Skeletal muscle tissue (tissue), 4 donors: ENCODE measurements around the gene UBE4A. TPM values are rescaled to one million over a fixed set of nuclear protein-coding genes. Genes with fewer than 3 reads are reported as not detected.

Source experiments
- H3K27ac ChIP-seq: one replicate; pipeline ENCODE4 v1.7.0; 2013; ENCODE audit warnings: mild to moderate bottlenecking, low read depth, low read length, inconsistent platforms
- H3K27me3 ChIP-seq, 3 donors: one replicate each; pipeline ENCODE4 v1.7.0; 2013; ENCODE audit warnings: low read length in 3 of 3; ENCODE audit not compliant: control insufficient read depth in 3 of 3, insufficient read depth in 3 of 3
- H3K36me3 ChIP-seq, 3 donors: one replicate each; pipeline ENCODE4 v1.7.0; 2013; ENCODE audit warnings: low read length in 3 of 3; ENCODE audit not compliant: control insufficient read depth in 3 of 3, insufficient read depth in 3 of 3
- H3K4me1 ChIP-seq, 3 donors: one replicate each; pipeline ENCODE4 v1.7.0; 2013; ENCODE audit warnings: low read length in 3 of 3, mild to moderate bottlenecking in 3 of 3; ENCODE audit not compliant: control insufficient read depth in 3 of 3, insufficient read depth in 3 of 3
- H3K4me3 ChIP-seq, 3 donors: one replicate each; pipeline ENCODE4 v1.7.0; 2013; ENCODE audit warnings: low read length in 3 of 3
- H3K9ac ChIP-seq, 3 donors: one replicate each; pipeline ENCODE4 v1.7.0; 2013; ENCODE audit warnings: low read length in 3 of 3, mild to moderate bottlenecking in 3 of 3, moderate library complexity in 2 of 3, low read depth in 1 of 3
- H3K9me3 ChIP-seq, 3 donors: one replicate each; pipeline ENCODE4 v1.7.0; 2013; ENCODE audit warnings: low read length in 3 of 3; ENCODE audit not compliant: control insufficient read depth in 3 of 3
- total RNA-seq: library from RNA; depleted of rRNA; stranded (reverse); fragments of >200 nt; gene quantifications from one replicate; pipeline ENCODE4 v1.2.3, GENCODE V29; 2014
- donor health status: Osteomylitis.

The UBE4A gene
- total RNA-seq, 1 donor from 2014 or later, result 21.4 TPM

DNA sequence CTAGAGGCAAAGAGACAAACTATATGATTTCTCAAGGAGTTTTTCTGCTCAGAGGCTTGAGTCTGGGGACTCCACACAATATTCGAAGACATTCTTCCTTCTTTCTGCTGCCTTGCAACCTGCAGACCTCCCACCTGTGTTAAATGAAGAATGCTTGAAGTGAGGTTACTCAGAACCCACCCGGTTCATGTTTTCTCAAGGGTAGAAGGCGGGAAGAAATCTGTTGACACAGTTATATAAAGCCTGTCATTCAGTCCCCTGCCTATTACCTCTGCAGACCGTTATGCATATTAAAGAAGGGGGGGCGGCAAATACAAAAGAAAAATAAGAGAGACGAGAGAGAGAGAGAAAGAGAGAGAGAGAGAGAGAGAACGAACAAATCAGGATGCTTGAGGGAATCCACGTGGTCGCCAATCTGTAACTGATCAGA is 74.7 kb downstream of the UBE4A start:
- Histone ChIP-seq H3K9ac (peak overlapping the region in 2 of 3 donors; percentile 39 to 86), H3K27ac (no peak overlapping the region), H3K27me3 (no peaks in the 10 kb centered on the region), H3K4me1 (peaks cover 26 to 30% (median 28%) of the 10 kb centered on the region in 3 donors), H3K4me3 (peak overlapping the region; percentile 88 to 90 (median 89)), H3K36me3 (no peaks in the 10 kb centered on the region), H3K9me3 (no peaks in the 10 kb centered on the region)

DNA sequence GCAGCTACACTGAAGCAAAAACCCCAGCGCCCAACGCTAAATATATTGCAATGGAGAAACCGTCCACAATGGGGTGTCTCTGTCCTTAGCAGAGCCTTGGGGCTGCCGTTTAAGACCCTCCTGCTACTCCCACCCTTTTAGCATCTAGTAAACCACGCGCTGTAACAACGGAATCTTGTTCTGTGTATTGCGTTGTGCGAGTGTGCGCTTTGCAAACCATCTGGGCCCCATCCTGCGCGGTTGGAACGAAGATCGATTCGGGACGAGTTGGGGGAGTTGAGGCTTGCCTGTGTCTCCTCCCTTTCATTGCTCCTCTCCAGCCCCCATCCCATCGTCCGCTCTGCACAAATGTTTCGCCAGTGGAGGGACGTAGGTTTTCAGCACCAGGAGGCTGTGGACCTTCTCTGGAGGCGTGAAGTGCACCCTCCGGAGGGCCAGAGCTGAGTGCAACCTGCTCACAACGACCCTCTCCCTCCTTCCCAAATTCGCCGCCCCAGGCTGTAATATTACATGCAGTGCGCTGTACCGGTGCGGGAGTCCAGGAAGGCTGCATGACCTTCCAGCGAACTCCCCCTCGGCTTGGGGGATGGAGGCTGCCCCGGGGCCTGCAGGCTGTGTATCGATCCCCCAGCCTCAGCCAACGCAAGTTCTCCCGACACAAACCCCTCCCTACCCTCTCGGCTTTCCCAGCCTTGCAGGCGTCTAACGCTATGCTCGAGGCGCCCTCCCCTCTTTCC is 75.3 kb downstream of the UBE4A start:
- Histone ChIP-seq H3K36me3 (no peaks in the 10 kb centered on the region), H3K27me3 (no peaks in the 10 kb centered on the region), H3K4me1 (peaks cover 26 to 36% (median 28%) of the 10 kb centered on the region in 3 donors), H3K27ac (no peak overlapping the region), H3K4me3 (peak overlapping the region; percentile 88 to 90 (median 89)), H3K9ac (peak overlapping the region; percentile 75 to 86 (median 77)), H3K9me3 (no peaks in the 10 kb centered on the region)

DNA sequence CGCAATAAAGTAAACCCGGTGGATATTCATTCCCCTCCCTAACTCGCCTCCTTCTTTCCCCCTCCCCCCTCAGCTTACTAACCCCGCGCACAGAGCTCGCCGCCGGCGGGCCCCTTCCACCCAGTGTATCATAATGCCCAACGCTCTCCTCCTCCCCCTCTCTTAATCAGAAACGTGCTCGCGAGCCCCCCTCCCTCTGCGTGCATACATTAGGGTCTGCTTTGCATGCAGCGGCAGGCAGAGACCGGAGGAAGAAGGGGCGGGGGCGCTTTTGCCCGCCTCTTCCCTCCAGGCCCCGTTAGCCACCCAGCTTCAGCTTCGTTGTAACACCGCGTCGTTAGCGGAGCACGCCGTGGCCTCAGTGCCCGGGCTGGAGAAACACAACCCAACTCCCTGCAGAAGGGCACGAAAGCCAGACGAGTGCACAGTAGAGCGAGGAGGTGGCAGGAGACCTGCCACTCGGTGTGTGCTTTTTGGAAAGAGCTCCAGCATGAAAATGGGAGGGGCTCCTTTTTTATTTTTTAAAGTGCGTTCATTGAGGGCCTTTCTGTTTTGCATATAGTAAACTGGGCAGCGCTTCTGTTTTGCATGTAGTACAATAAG is 76.0 kb downstream of the UBE4A start:
- H3K4me3 ChIP-seq, result peak overlapping the region; percentile 88 to 90 (median 89)
- H3K27ac ChIP-seq, result peak overlapping the region; percentile 65
- H3K9me3 ChIP-seq, result no peaks in the 10 kb centered on the region
- H3K36me3 ChIP-seq, result no peaks in the 10 kb centered on the region
- H3K4me1 ChIP-seq, result peaks cover 26 to 41% (median 28%) of the 10 kb centered on the region in 3 donors
- no peaks in the 10 kb centered on the region for H3K27me3 ChIP-seq
- peak overlapping the region; percentile 75 to 86 (median 77) for H3K9ac ChIP-seq

DNA sequence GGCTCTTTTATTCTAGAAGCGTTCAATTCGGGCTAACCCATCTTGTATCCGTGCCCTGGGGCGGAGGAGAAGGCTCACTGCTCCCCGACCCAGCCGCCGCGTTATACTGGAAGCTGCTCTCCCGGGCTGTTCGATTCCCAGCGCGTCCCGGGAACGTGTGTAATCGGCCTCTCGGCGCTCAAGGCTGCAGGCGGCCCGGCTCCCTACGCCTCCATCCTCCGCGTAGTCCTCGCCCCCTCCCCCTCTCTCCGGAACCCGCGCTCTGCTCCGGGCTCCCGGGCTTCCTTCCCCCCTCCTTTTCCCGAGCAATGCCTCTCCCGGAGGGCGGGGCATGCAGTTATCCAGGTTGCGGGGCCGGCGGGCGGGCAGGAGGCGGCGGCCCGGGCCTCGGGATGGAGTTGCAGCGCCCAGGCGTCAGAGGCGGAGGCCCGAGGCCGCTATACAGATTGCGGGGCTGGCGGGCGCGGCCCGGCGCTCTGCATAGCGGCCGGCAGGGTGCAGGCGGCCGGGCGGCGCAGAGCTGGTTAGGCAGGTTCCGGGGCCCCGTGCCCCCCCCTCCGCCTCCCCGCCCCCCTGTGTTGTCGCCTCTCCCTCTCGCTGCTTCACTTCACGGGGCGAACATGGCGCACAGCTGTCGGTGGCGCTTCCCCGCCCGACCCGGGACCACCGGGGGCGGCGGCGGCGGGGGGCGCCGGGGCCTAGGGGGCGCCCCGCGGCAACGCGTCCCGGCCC is 76.7 kb downstream of the UBE4A start, which contains the start of gene KMT2A:
KMT2A (plus strand) TSS at position 600 of the 732 bp plus-strand sequence; CDS start at position 621, 21 bp downstream.
- peak within 1 kb of the TSS; percentile 88 to 90 (median 89) for H3K4me3 ChIP-seq
- H3K9me3 ChIP-seq, result no peaks in the 10 kb centered on the region
- H3K36me3 ChIP-seq, result no peaks in the 10 kb centered on the region
- H3K27me3 ChIP-seq, result no peaks in the 10 kb centered on the region
- H3K27ac ChIP-seq, result peak within 1 kb of the TSS; percentile 88
- peaks cover 26 to 42% (median 28%) of the 10 kb centered on the region in 3 donors for H3K4me1 ChIP-seq
- peak within 1 kb of the TSS; percentile 77 to 86 (median 86) for H3K9ac ChIP-seq

DNA sequence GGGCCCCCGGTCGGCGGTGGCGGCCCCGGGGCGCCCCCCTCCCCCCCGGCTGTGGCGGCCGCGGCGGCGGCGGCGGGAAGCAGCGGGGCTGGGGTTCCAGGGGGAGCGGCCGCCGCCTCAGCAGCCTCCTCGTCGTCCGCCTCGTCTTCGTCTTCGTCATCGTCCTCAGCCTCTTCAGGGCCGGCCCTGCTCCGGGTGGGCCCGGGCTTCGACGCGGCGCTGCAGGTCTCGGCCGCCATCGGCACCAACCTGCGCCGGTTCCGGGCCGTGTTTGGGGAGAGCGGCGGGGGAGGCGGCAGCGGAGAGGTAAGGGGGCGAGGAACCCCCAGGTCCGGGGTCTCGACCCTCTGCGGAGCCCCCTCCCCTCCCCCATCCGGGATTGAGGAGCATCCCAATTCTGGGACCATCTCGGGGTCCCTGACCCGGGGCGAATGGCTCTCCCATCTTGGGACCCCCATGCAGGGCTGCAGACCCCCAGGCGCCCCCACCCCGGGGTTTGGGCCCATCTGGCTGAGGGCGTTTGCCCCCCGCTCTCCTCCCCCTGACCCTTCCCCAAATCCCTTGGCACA is 77.3 kb downstream of the UBE4A start:
- peak overlapping the region; percentile 76 to 86 (median 86) for H3K9ac ChIP-seq
- peaks cover 27 to 44% (median 32%) of the 10 kb centered on the region in 3 donors for H3K4me1 ChIP-seq
- no peaks in the 10 kb centered on the region for H3K27me3 ChIP-seq
- H3K4me3 ChIP-seq, result peak overlapping the region; percentile 75 to 81 (median 80)
- H3K9me3 ChIP-seq, result no peaks in the 10 kb centered on the region
- H3K27ac ChIP-seq, result peak overlapping the region; percentile 88
- H3K36me3 ChIP-seq, result no peaks in the 10 kb centered on the region

DNA sequence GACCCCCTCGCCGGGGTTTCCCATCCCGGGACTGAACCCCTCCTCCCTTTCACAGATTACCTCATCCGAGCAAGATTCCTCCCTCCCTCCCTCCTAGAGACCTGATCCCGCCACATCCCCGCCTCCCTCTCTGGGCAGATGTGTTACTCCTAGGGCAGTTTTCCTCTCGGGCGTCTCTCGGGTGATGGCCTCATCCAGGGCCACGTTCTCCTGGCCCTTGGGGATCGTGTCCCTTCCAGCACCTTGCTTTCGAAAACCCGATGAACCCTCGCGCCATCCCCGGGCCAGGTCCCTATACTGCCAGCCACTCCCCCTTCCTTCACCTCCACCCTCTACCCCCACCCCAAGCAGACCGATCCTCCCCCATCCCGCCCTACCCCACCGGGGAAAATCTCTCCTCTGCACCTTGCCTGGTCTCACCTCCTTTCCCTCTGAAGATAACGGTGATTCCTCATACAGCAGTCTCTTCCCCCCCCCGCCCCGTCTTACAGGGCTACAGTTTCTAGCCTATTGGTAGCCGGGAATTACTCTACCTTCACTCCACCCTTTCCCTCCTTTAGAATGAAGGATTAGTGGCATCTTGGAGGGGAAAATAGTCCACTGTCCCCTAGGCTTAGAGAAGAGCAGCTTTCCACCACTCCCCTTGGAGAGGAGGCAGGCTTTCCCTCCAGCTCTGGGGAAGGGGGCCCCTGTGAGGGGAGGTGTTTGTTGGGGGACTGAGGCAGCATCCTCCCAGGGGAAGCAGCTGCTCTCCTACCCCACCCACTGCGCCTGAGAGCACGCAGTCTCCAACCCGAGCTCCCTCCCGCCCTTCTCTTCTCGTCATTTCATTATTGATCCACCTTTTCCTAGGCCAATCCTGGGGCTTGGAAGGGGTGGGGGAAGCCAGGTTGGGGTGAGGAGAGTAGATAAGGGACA is 78.1 kb downstream of the UBE4A start:
- Histone ChIP-seq H3K9me3 (no peaks in the 10 kb centered on the region), H3K4me1 (peaks cover 31 to 46% (median 39%) of the 10 kb centered on the region in 3 donors), H3K9ac (peak overlapping the region; percentile 76 to 86 (median 86)), H3K27ac (peak overlapping the region; percentile 88), H3K4me3 (peak overlapping the region; percentile 75 to 81 (median 80)), H3K36me3 (no peaks in the 10 kb centered on the region), H3K27me3 (no peaks in the 10 kb centered on the region)

DNA sequence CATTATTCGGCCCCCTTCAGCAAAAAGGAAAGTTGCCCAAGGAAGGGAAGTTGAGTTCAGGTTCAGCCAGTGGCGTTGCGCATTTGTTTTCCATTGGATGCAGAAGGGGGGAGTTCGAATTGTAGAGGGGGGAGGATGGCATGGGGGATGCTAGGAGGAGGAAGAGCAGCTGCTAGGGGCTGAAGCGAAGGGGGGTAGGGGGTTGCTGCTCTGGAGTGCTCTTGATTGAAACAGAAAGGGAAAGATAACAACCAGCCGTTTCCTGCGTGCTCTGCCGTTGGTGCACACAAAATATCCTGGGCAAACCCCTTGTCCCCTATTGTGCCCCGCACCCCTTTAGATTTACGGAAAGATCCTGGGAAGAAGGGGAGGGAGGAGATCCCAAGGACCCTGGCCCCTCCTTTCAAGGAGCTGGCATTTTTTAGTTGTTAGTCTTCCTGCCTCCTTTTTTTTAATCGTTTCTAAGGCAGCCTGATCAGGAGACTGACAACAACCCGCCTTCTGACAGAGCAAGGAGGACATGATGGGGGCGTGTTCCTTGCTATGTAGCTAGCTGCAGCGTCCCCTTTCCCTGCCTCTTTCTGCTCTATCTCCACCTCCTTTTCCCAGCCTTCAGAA is 79.0 kb downstream of the UBE4A start:
- Histone ChIP-seq H3K9me3 (no peaks in the 10 kb centered on the region), H3K27me3 (no peaks in the 10 kb centered on the region), H3K4me1 (peaks cover 33 to 50% (median 44%) of the 10 kb centered on the region in 3 donors)

DNA sequence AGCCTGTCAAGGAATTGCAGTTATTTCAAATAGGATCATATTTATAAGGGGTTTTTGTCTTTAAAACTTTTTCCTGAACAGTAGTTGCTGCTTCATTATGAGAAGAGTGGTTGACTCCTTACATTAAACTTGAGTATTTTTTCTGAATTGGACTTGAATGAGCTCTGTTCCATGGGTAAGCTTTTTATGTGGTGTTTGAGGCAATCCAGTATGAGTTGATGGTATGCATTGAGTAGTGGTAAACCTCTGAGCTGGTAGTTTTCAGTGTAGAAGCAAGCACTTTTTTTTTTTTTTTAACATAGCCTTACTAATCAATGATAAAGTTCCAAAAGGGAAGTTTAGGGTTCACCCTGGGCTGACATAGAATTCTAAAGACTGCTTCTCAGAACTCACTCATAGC is 80.2 kb downstream of the UBE4A start:
- H3K9me3 ChIP-seq, result no peaks in the 10 kb centered on the region
- no peak overlapping the region for H3K27ac ChIP-seq
- no peak overlapping the region for H3K9ac ChIP-seq
- H3K4me3 ChIP-seq, result no peak overlapping the region
- H3K27me3 ChIP-seq, result no peaks in the 10 kb centered on the region
- no peaks in the 10 kb centered on the region for H3K36me3 ChIP-seq
- peaks cover 25 to 41% (median 40%) of the 10 kb centered on the region in 3 donors for H3K4me1 ChIP-seq

More for the DNA sequence above, 79.0 kb downstream of the UBE4A start:
- Histone ChIP-seq H3K27ac (peak overlapping the region; percentile 88), H3K4me3 (peak overlapping the region; percentile 75 to 81 (median 80)), H3K36me3 (no peaks in the 10 kb centered on the region), H3K9ac (peak overlapping the region; percentile 71 to 86 (median 75))
